Heart left ventricle (tissue), 13 donors: ENCODE data around the gene PTH2R.

Source experiments
- POLR2A ChIP-seq, 2 donors: fragments of 450-650 bp; IDR thresholded peaks; one replicate each; pipeline ENCODE4 v1.6.1; 2017; ENCODE audit warnings: antibody characterized with exemption in 2 of 2, mild to moderate bottlenecking in 2 of 2, moderate library complexity in 2 of 2
- TF ChIP-seq, protein P1 (sequence below), 12 donors: fragments of 200-600 bp; sonication (generic) in 4 of 12; IDR thresholded peaks; one replicate each; pipeline versions ENCODE4 v1.5.0 to v1.8.0; 2018 to 2022; ENCODE audit warnings: antibody characterized with exemption in 12 of 12, mild to moderate bottlenecking in 5 of 12
- donor health status: ischemic (EF 13 %, LVEDD 7.1; RV severe dilation, severe dysfunction).
- donor health status: DM: no; HTN: yes; CAD: no.
- donor health status: DM: no; HTN: no; CAD: no.
- donor health status: ischemic (EF 25% LVEDD 6.9; RV normal size, moderate dysfunction).
- donor health status: ischemic (EF 25% LVEDD 5.7; RV mildly dilated, moderate dysfunction).
- donor health status: ischemic (EF 35%, LVEDD 5.7; RV mildly dilated, moderate dysfunction).
- donor health status: nonischemic (EF 11% LVEDD 7.7; RV severe dilation, severe dysfunction).
- donor health status: DM: yes; HTN: yes; CAD: no.
- donor health status: PGD.
- donor health status: ischemic (EF 29% LVEDD 5.4; RV normal size, mild dysfunction).
- donor health status: nonischemic (EF 23%, LVEDD 6.1; RV moderate dilation, normal function).

DNA sequence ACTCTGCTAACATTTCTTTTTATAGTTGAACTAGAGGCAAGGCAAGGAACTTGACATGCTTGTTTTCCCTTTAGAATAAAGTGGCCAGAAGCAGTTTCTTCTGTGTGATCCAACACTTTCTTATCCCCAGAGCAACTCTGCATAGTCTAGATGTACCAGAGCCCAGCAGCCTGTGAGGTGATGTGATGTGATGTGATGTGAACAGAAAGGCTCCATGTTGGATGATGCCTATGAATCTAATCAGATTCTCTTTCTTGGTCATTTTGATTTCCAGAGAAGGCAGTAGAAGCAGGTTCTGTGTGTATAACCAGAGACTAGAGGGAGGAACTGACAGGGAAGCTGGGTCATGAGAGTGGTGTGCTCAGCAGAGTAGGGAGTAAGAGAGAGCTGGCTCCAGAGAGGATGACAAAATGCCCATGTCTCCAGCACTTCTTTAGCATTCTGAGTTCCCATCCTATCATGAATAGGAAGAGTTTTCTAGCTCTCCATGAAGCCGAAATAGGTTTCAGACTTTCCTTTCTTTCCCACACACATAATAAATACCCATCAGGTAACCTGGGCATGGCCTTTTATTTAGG is 31.0 kb upstream of the PTH2R start:
- TF ChIP-seq, protein P1, sequence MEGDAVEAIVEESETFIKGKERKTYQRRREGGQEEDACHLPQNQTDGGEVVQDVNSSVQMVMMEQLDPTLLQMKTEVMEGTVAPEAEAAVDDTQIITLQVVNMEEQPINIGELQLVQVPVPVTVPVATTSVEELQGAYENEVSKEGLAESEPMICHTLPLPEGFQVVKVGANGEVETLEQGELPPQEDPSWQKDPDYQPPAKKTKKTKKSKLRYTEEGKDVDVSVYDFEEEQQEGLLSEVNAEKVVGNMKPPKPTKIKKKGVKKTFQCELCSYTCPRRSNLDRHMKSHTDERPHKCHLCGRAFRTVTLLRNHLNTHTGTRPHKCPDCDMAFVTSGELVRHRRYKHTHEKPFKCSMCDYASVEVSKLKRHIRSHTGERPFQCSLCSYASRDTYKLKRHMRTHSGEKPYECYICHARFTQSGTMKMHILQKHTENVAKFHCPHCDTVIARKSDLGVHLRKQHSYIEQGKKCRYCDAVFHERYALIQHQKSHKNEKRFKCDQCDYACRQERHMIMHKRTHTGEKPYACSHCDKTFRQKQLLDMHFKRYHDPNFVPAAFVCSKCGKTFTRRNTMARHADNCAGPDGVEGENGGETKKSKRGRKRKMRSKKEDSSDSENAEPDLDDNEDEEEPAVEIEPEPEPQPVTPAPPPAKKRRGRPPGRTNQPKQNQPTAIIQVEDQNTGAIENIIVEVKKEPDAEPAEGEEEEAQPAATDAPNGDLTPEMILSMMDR (IDR thresholded peaks at IDR 0.05) = no peak
- TF ChIP-seq POLR2A (IDR thresholded peaks at IDR 0.05) = no peak
